CD8-positive, alpha-beta memory T cell (primary cell): ENCODE data around the gene CCDC106. TPM values are rescaled to one million over a fixed set of nuclear protein-coding genes. Genes with fewer than 3 reads are reported as not detected.

Source experiments
- CTCF ChIA-PET: fragments of 350-600 bp; sonication (Branson Sonifier 250); formaldehyde crosslinking; loops from one replicate; lab custom pipeline; 2021; ENCODE audit warnings: antibody characterized with exemption; lab: Charles Lee
- POLR2A ChIA-PET: fragments of 350-600 bp; sonication (Branson Sonifier 250); formaldehyde crosslinking; loops from one replicate; lab custom pipeline; 2021; ENCODE audit warnings: antibody characterized with exemption; lab: Charles Lee
- DNase-seq, 5 donors: peaks; one replicate each; pipeline versions ENCODE4 v3.0.0 to v3.0.0-alpha.2; 2020 to 2022; ENCODE audit warnings: mixed read lengths in 1 of 5
- H3K27ac ChIP-seq: one replicate; pipeline ENCODE4 v1.7.0; 2013; ENCODE audit warnings: low read depth, mild to moderate bottlenecking, low read length, moderate library complexity
- H3K27me3 ChIP-seq: 2 replicates; pipeline ENCODE4 v1.7.0; 2013; ENCODE audit warnings: low read length, mild to moderate bottlenecking; ENCODE audit not compliant: insufficient read depth, poor library complexity, severe bottlenecking
- H3K36me3 ChIP-seq: 2 replicates; pipeline ENCODE4 v1.7.0; 2013; ENCODE audit warnings: mild to moderate bottlenecking, low read length, moderate library complexity; ENCODE audit not compliant: insufficient read depth
- H3K4me1 ChIP-seq: 2 replicates; pipeline ENCODE4 v1.7.0; 2013; ENCODE audit warnings: mild to moderate bottlenecking, low read length, moderate library complexity; ENCODE audit not compliant: insufficient read depth
- H3K4me3 ChIP-seq: 2 replicates; pipeline ENCODE4 v1.7.0; 2013; ENCODE audit warnings: mild to moderate bottlenecking, low read length
- H3K9me3 ChIP-seq: 2 replicates; pipeline ENCODE4 v1.7.0; 2013; ENCODE audit warnings: mild to moderate bottlenecking, low read length
- H3K27ac Mint-ChIP-seq, 8 donors: one replicate each; pipeline ENCODE4 v1.8.0; 2020 to 2021; ENCODE audit warnings: mixed read lengths in 8 of 8, mild to moderate bottlenecking in 6 of 8, inconsistent platforms in 3 of 8, moderate library complexity in 3 of 8
- H3K27me3 Mint-ChIP-seq, 2 donors: one replicate each; pipeline ENCODE4 v1.8.0; 2020 to 2021; ENCODE audit warnings: mixed read lengths in 2 of 2, mild to moderate bottlenecking in 1 of 2, moderate library complexity in 1 of 2
- H3K36me3 Mint-ChIP-seq, 3 donors: one replicate each; pipeline ENCODE4 v1.8.0; 2020 to 2021; ENCODE audit warnings: mixed read lengths in 3 of 3, inconsistent platforms in 1 of 3, mild to moderate bottlenecking in 1 of 3
- H3K4me1 Mint-ChIP-seq, 3 donors: one replicate each; pipeline ENCODE4 v1.8.0; 2020 to 2021; ENCODE audit warnings: mixed read lengths in 3 of 3, inconsistent platforms in 1 of 3, mild to moderate bottlenecking in 1 of 3
- H3K4me3 Mint-ChIP-seq, 7 donors: one replicate each; pipeline ENCODE4 v1.8.0; 2020 to 2021; ENCODE audit warnings: mixed read lengths in 7 of 7, mild to moderate bottlenecking in 6 of 7, moderate library complexity in 4 of 7, inconsistent platforms in 2 of 7
- H3K9me3 Mint-ChIP-seq, 5 donors: one replicate each; pipeline ENCODE4 v1.8.0; 2020 to 2022; ENCODE audit warnings: mixed read lengths in 5 of 5, mild to moderate bottlenecking in 3 of 5, moderate library complexity in 2 of 5, inconsistent platforms in 1 of 5
- polyA plus RNA-seq: library from polyadenylated mRNA; unstranded; fragments of 300-500 nt; fragmentation: Illumina TruSeq; gene quantifications from one replicate; pipeline ENCODE4 v1.2.3, GENCODE V29; 2021
- total RNA-seq, 2 experiments: library from RNA; stranded (reverse); gene quantifications; one replicate each; pipeline ENCODE4 v1.2.3, GENCODE V29; 2021

Gene CCDC106
- total and polyA plus RNA-seq, 3 experiments from 2014 or later: 0.54 to 2.2 (median 2.0) TPM

DNA sequence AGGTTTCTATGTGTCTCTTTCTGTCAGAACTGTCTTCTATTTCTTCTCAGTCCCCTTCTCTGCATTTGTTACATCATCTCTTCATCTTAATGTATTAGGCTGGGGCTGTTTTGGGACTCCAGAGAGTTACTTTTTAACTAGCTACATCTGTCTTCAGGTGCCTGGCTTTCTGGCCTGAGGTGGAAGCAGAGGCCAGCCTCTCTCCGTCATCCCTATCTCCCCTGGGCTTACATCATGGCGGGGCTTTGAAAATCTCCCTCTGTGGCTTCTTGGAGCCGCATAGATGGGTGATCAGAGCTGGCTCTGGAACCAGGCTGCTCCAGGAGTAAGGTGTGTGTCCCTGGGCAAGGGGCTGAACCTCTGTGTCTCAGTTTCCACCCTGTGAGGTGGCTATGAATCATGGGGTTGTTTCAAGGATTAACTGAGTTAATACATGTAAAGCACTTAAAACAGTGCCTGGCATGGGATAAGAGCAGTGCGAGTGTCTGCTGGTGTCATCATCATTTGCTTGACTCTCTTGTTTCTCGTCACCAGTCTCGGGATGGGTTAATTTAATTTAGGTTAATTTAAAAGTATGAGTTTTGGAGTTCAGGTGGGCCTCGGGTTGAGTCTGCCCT lies 29.0 kb downstream of the CCDC106 start:
- no peaks in the 10 kb centered on the region for H3K27me3 ChIP-seq
- H3K27ac ChIP-seq: no peak overlapping the region
- peaks cover 0 to 3% of the 10 kb centered on the region in 2 donors for H3K27me3 Mint-ChIP-seq
- peak overlapping the region; percentile 87 to 97 (median 95) for H3K4me3 Mint-ChIP-seq
- peaks cover 42 to 78% (median 45%) of the 10 kb centered on the region in 3 donors for H3K4me1 Mint-ChIP-seq
- ChIA-PET POLR2A (no interaction called here), CTCF (no interaction called here)
- H3K36me3 Mint-ChIP-seq: peaks cover 0 to 75% (median 9%) of the 10 kb centered on the region in 3 donors
- peaks cover 27% of the 10 kb centered on the region for H3K4me1 ChIP-seq
- no peaks in the 10 kb centered on the region for H3K9me3 ChIP-seq
- no peak for DNase-seq
- no peaks in the 10 kb centered on the region for H3K9me3 Mint-ChIP-seq
- peaks cover 27% of the 10 kb centered on the region for H3K36me3 ChIP-seq
- H3K4me3 ChIP-seq: no peak overlapping the region
- peak overlapping the region in 7 of 8 donors; percentile 3 to 98 (median 86) for H3K27ac Mint-ChIP-seq

DNA sequence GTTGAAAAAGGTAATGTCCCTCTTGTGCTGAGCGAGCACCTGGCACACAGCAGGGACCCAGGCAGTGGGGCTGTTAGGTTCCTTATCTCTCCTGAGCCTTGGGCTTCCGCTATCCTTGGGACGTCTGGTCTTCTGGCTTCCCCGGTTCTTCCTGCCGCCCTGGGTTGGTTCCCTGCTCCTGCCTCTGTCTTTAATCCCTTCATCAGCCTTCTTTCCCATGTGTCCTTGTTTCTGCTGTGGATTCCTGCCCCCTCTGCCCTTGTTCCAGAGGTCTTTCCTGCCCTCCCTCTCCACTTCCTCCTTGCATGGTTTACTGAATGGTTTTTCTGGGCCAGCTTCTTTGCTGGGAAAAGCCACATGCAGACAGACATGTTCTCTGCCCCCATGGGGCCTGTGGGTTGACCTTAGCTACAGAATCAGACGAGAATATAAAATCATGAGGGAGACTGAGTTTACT lies 29.6 kb downstream of the CCDC106 start:
- Histone ChIP-seq H3K4me1 (peaks cover 27% of the 10 kb centered on the region), H3K27ac (no peak overlapping the region), H3K4me3 (no peak overlapping the region), H3K36me3 (peaks cover 30% of the 10 kb centered on the region), H3K27me3 (no peaks in the 10 kb centered on the region), H3K9me3 (no peaks in the 10 kb centered on the region)
- H3K36me3 Mint-ChIP-seq: peaks cover 0 to 73% (median 9%) of the 10 kb centered on the region in 3 donors
- H3K27ac Mint-ChIP-seq: peak overlapping the region in 7 of 8 donors; percentile 28 to 98 (median 77)
- no peak for DNase-seq
- H3K27me3 Mint-ChIP-seq: peaks cover 0 to 3% of the 10 kb centered on the region in 2 donors
- peak overlapping the region; percentile 16 to 92 (median 56) for H3K4me3 Mint-ChIP-seq
- ChIA-PET CTCF (no interaction called here), POLR2A (no interaction called here)
- no peaks in the 10 kb centered on the region for H3K9me3 Mint-ChIP-seq
- H3K4me1 Mint-ChIP-seq: peaks cover 38 to 77% (median 41%) of the 10 kb centered on the region in 3 donors

DNA sequence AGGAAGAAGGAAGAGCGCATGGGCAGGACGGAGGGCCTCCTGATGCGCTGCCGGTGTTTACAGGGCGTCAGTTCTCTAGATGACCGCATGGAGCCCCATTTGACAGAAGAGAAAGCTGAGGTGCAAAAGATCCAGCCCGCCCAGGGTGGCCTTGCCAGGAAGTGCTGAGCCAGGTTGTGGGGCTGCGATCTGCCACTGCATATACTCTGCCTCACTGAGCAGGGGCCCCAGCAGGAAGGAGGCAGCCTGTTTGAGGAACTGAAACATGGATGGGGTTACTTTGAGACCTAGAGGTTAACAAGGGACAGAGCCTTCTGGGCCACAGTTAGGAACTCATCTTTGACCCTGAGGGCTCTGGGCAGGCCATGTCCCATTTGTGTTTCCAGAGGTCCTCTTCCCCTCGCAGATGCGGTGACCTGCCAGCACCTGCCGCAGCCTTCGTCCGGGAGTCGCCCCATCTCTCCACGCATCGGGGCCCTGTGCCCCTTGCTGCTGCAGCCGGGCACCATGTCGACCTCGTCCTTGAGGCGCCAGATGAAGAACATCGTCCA lies 30.2 kb downstream of the CCDC106 start:
- Mint-ChIP-seq H3K4me1 (peaks cover 38 to 75% (median 41%) of the 10 kb centered on the region in 3 donors), H3K27ac (peak overlapping the region in 4 of 8 donors; percentile 28 to 98 (median 74)), H3K27me3 (peaks cover 0 to 3% of the 10 kb centered on the region in 2 donors), H3K9me3 (no peaks in the 10 kb centered on the region), H3K4me3 (peak overlapping the region in 1 of 7 donors; percentile 56), H3K36me3 (peaks cover 0 to 70% (median 9%) of the 10 kb centered on the region in 3 donors)
- DNase-seq: peak in 1 of 5 donors; percentile 4
- CTCF ChIA-PET: no interaction called here
- H3K36me3 ChIP-seq: peaks cover 28% of the 10 kb centered on the region
- POLR2A ChIA-PET: no interaction called here
- H3K27me3 ChIP-seq: no peaks in the 10 kb centered on the region
- no peak overlapping the region for H3K27ac ChIP-seq
- H3K4me1 ChIP-seq: peaks cover 27% of the 10 kb centered on the region
- no peaks in the 10 kb centered on the region for H3K9me3 ChIP-seq
- H3K4me3 ChIP-seq: no peak overlapping the region

DNA sequence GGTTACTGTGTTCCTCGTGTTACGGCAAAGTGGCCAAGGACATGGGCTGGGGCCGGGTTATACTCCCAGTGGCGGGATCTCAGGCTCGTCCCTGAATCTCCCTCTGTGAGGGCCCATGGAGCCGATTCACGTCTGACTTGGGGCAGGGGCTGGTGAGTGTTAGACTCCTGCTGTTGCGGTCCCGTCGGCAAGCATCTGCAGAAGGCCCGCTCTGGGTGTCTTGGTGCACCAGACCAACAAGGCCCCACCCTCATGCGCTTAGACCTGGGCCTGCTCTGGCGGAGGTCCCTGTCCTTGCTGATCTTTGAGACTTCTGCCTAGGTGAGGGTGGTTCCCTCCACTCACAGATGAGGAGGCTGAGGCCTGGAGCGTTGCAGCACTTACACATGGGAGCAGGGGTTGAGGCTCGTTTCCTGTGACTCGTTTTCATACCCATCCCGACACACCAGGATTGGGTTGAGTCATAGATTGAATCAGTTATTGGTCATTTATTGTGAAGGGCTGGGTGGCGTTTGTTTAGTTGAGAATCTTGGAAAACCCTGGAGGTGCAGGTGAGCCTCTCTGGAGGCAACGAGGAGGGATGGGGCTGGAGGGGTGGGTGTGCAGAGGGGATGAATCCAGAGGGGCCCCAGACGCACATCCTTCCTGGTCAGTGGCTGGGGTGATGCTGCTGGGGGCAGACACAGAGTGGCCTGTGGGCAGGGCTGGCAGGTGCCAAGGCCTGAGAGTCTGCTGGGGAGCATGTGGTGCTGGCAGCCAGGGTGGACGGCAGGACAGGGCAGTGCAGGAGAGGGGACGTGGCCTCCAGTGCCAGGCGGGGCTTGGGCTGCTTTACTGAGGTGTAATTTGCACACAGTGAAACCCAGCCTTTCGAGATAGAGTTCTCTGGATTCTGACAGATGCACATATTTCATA lies 31.6 kb downstream of the CCDC106 start:
- Mint-ChIP-seq H3K4me1 (peaks cover 34 to 73% (median 41%) of the 10 kb centered on the region in 3 donors), H3K4me3 (peak overlapping the region in 2 of 7 donors; percentile 27 to 54), H3K9me3 (no peaks in the 10 kb centered on the region), H3K27me3 (no peaks in the 10 kb centered on the region), H3K27ac (peak overlapping the region in 5 of 8 donors; percentile 21 to 66 (median 36)), H3K36me3 (peaks cover 0 to 74% (median 7%) of the 10 kb centered on the region in 3 donors)
- no peak overlapping the region for H3K27ac ChIP-seq
- peaks cover 32% of the 10 kb centered on the region for H3K36me3 ChIP-seq
- no peaks in the 10 kb centered on the region for H3K27me3 ChIP-seq
- H3K4me3 ChIP-seq: no peak overlapping the region
- ChIA-PET CTCF (no interaction called here), POLR2A (no interaction called here)
- H3K9me3 ChIP-seq: no peaks in the 10 kb centered on the region
- no peak for DNase-seq
- H3K4me1 ChIP-seq: peaks cover 24% of the 10 kb centered on the region

DNA sequence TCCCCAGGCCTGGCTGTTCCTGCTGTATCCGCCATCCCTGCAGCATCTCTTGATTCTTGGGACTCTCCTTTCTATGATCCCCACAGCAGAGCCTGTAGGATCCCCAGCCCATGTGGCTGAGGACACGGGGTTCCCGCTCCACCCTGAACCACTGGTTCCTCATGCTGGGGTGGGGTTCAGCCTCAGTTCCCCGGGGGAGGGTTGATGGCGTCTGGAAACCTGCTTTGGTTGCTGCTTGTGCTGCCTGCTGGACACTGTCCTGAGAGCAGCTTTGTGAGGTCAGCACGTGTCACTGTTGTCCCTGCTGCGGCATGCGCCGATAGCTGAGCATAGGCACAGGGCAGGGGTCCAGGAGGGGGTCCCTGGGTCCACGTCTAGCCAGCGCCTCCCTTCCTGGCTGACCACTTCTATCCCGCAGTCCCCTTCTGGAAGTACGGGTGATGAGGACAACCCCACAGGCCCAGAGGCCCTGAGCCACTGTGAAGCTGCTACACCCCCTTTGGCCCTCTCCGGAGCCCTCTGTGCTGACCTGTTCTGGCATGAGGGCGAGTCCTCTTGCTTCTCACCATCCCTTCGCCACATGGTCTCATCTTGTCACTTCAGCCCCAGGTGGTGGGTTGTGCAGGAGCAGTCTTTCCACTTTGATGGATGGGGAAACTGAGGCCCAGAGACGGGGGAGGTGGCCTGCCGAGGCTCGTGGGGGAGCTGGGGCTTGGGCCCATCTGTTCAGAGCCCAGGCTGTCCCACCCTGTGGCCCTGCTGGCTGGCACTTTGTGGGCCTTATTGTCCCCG lies 32.5 kb downstream of the CCDC106 start:
- POLR2A ChIA-PET: no interaction called here
- Histone ChIP-seq H3K27ac (no peak overlapping the region), H3K4me3 (no peak overlapping the region), H3K4me1 (peaks cover 23% of the 10 kb centered on the region), H3K9me3 (no peaks in the 10 kb centered on the region), H3K36me3 (peaks cover 41% of the 10 kb centered on the region), H3K27me3 (no peaks in the 10 kb centered on the region)
- Mint-ChIP-seq H3K4me3 (no peak overlapping the region), H3K4me1 (peaks cover 32 to 75% (median 38%) of the 10 kb centered on the region in 3 donors), H3K27me3 (no peaks in the 10 kb centered on the region), H3K9me3 (no peaks in the 10 kb centered on the region), H3K27ac (peak overlapping the region in 2 of 8 donors; percentile 17 to 88), H3K36me3 (peaks cover 0 to 81% (median 7%) of the 10 kb centered on the region in 3 donors)
- CTCF ChIA-PET: no interaction called here
- DNase-seq: no peak

DNA sequence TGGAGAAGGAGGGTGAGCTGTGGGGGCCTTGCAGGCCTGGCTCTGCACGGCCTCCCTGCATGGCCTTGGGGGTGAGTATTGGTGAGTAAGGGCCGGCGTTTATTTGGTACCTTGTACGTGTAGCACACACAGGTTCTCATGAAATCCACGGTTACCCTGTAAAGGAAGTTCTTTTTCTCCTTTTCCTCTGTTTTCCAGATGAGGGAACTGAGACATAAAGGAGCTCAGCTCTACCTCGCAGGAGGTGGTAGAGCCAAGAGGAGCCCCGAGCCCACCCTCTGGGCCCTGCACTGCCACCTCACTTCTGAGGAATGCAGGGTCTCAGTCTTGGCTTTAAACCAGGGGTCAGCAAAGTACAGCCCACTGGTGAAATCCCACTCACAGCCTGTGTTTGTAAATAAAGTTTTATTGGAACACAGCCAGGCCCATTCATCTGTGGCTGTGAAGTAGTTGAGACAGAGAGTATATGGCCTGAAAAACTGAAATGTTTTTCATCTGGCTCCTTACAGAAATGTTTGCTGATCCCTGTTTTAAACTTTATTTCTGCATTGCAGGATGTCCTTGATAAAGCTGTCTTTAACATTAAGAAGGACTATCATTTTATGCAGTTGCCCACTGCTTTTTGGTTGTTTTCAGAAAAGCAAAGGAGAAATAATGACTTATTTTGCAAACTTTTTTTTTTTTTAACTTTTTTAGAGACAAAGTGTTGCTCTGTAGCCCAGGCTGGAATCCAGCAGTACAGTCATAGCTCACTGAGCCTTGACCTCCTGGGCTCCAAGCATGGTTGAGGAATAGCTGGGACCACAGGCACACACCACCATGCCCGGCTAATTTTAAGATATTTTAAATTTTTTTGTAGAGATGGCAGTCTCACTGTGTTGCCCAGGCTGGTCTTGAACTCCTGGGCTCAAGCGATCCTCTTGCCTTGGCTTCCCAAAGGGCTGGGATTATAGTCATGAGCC lies 33.4 kb downstream of the CCDC106 start:
- Histone ChIP-seq H3K36me3 (peaks cover 48% of the 10 kb centered on the region), H3K4me3 (no peak overlapping the region), H3K9me3 (no peaks in the 10 kb centered on the region), H3K27ac (no peak overlapping the region), H3K4me1 (peaks cover 14% of the 10 kb centered on the region), H3K27me3 (no peaks in the 10 kb centered on the region)
- no peaks in the 10 kb centered on the region for H3K9me3 Mint-ChIP-seq
- ChIA-PET POLR2A (interaction anchor here (0.7 kb wide), 1 partner anchor 1282 kb away, joined by 4 read pairs; no protein-coding TSS in a partner anchor), CTCF (no interaction called here)
- DNase-seq: no peak
- H3K27ac Mint-ChIP-seq: peak overlapping the region in 4 of 8 donors; percentile 10 to 33 (median 20)
- H3K4me3 Mint-ChIP-seq: no peak overlapping the region
- peaks cover 0 to 86% (median 7%) of the 10 kb centered on the region in 3 donors for H3K36me3 Mint-ChIP-seq
- no peaks in the 10 kb centered on the region for H3K27me3 Mint-ChIP-seq
- peaks cover 26 to 75% (median 34%) of the 10 kb centered on the region in 3 donors for H3K4me1 Mint-ChIP-seq
